Central memory CD4-positive, alpha-beta T cell (primary cell): ENCODE data around the gene TKFC.

Experiments
- DNase-seq: peaks from one replicate; pipeline ENCODE4 v3.0.0; 2022

The TKFC gene

GRCh38 chr11:61345954-61346843 is 13.2 kb downstream of the TKFC start:
- no peak for DNase-seq

DNA sequence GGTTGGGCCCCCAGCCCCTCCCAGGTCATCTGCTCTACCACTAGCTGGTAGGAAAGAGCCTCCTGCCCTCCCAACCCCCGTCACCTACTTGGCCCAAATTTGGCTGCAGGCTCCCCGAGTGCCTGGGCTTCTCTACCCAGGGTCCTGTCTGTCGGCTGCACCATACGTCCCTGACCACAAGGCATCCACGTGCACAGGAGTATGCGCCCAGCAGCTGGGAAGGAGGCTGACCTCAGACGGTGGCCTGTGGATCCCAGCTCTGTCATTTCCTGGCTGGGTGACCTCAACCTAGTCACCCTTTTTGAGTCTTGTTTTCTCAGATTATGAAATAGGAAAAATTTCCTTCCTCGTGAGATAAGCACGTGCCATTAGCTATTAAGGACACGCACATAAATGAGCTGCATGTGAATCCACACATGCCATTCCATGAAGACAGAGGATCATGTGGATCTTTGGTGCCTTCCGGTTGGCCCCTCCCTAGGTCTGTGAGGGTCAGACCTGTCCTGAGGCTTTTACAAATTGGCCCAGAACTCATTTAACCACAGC is 15.0 kb downstream of the TKFC start:
- no peak for DNase-seq

DNA sequence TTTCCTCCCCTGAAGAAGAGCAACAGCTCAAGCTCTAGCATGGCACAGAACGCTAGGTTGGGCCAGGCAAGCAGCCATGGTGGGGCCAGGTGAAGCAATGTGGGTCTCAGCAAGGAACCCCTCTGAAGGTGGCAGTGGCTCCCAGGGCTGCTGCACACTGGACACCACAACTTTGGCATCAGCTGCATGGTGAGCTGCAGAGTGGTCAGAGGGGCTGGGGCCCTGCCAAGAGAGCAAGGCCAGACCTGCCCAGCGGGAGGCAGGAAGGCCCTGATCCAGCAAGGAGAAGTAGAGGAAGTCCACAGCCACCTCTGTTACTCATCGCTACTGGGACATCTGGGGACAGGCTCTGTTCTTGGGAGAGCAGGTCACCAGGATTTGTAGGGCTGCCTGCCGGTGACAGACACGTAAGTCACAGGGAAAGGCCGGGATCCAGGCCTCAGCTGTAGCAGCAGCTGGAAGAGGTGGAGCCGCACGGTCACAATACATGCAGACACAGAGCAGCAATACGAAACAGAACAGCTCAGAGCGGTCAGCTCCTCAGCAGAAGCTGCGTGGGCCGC is 16.2 kb downstream of the TKFC start:
- no peak for DNase-seq

DNA sequence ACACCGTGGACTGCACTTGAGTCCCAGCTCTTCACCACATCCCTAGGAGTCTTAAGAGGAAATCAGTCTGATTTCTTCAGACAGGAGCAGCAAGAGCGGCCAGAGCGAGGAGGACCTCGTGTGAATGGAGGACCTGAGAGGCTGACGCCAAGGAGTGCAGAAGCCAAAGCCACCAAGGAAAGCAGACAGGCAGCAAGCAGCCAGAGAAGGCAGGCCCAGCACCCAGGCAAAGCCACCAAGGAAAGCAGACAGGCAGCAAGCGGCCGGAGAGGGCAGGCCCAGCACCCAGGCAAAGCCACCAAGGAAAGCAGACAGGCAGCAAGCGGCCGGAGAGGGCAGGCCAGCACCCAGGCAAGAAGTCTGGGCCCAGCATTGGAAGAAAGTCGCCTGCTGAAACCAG is 16.9 kb downstream of the TKFC start:
- no peak for DNase-seq

DNA sequence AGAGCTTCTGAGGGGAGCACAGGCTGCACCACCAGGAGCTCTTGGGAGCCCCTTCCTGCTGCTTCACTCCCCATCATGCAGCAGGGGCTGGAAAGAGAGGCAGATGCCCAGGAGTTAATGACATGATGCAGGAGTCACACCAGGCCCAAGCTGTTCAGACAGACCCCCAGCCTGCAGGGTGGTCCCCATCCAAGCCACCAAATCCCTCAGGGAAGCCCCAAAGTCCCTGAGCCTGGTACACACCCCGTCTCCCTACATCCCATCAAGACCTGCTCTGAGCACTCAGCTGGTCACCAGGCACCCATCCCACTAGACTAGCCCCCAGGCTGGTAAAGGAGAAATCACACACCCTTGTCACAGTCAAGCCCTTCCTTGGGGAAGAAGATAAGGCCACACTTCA is 17.3 kb downstream of the TKFC start:
- DNase-seq = no peak

DNA sequence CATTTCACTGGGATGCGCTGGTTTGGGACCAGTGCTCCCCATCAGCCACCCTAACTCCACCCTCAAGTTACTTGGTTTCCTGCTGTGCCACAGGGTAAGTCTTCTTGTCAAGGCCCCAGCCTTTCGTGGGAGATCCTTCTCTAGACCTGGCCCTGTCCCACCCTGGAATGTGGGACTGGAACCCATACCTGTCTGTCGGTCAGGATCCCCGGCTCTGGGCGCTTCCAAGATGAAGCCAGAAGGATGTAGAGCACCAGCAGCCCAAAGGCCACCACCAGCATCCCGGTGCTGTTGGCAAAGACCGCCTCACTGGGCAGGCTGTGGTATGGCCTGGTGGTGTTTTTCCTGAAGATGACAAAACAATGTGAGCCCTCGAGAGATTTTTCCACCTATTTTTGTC is 17.8 kb downstream of the TKFC start:
- no peak for DNase-seq

GRCh38 chr11:61352038-61352437 is 19.0 kb downstream of the TKFC start:
- no peak for DNase-seq

GRCh38 chr11:61353131-61354067 is 20.4 kb downstream of the TKFC start:
- DNase-seq = no peak

DNA sequence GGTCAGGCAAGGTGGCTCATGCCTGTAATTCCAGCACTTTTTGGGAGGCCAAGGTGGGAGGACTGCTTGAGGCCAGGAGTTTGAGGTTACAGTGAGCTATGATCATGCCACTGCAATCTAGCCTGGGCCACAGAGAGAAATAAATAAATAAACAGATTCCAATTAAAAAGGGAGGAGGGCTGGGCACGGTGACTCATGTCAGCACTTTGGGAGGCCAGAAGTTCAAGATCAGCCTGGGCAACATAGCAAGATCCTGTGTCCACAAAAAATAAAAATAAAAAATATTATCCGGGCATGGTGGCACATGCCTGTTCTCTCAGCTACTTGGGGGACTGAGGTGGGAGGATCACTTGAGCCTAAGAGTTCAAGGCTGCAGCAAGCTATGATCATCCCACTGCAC is 21.2 kb downstream of the TKFC start:
- no peak for DNase-seq

GRCh38 chr11:61356706-61357105 is 23.7 kb downstream of the TKFC start:
- no peak for DNase-seq

DNA sequence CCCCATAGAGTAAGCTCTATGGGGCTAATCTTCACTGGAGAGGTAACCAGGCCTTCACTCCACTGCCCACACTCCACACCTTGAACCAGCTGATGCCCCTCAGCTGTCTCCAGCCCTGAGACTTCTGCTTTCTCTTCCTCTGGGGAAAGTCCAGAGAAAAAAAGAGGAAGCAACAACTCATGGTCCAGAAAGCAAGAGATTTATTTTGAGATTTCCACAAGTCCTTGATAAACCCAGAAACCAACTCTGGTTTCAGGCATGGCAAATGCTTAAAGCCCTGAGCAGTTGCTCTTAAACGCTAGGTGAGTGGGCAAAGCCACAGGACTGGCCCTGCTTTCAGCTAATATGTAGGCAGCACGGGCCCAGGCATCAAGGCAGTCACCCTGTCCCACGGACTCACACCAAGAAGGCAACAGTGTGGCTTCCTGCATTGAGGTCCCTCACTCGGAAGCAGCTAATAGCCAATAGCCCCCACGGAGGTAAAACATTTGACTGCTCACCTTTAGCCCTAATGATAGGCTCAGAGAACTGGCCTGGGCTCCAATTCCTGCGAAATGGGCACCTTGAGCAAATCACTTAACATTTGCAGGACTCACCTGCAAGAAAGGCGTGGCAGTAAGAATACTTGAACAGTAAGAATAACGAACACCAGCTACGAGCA is 24.3 kb downstream of the TKFC start:
- no peak for DNase-seq

DNA sequence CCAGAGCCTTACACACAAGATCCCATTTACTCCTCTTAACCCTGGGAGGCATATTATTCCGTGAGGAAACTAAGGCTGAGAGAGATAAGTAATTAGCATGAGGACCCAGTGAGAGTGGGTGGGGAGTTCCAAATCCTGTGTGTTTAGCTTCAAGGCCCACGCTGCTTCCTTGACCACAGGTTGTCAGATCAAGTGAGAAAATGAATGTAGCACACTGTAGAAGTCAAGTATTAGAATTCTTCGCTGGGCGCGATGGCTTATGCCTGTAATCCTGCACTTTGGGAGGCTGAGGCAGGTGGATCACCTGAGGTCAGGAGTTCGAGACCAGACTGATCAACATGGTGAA is 24.8 kb downstream of the TKFC start:
- no peak for DNase-seq

DNA sequence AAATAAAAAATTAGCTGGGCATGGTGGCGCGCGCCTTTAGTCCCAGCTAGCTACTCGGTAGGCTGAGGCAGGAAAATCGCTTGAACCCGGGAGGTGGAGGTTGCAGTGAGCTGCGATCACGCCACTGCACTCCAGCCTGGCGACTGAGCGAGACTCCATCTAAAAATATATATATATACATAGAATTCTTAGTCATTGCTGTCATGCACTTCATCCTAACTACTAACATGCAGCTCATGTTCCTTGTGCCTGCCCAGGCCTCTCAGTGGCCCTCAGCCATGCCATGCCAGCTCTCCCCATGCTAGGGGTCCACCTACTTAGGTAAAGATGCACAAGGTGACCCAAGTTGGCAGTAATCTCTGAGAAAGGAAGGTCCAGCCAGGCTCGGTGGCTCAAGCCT is 25.5 kb downstream of the TKFC start:
- no peak for DNase-seq

DNA sequence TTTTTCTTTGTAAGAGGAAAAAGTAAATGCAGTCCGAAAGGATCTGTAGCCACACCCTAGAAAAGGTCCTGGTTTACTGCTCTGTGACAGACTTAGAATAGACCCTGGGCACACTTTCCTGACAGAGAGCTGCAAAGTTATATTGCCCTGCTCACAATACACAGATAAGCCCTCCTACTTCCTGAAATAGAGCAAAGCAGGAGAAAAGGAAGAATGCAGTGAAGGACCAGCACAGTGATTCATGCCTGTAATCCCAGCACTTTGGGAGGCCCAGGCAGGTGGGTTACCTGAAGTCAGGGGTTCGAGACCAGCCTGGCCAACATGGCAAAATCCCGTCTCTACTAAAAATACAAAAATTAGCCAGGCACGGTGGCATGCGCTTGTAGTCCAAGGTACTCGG is 26.5 kb downstream of the TKFC start:
- DNase-seq = no peak

- DNase-seq = no peak
Measured at GRCh38 chr11:61361237-61361740, 28.3 kb downstream of the TKFC start.

GRCh38 chr11:61361741-61362541 is 28.9 kb downstream of the TKFC start, which contains the start of the genes CYB561A3 and TMEM138:
Gene CYB561A3 (minus strand): TSS chr11:61361882. CDS start chr11:61356713, 5,169 bp downstream.
Gene TMEM138 (plus strand): TSS chr11:61362374. CDS start chr11:61364391, 2,017 bp downstream.
- peak; percentile 82 for DNase-seq

- peak; percentile 54 for DNase-seq
Measured at GRCh38 chr11:61362542-61362875, 29.5 kb downstream of the TKFC start.

DNA sequence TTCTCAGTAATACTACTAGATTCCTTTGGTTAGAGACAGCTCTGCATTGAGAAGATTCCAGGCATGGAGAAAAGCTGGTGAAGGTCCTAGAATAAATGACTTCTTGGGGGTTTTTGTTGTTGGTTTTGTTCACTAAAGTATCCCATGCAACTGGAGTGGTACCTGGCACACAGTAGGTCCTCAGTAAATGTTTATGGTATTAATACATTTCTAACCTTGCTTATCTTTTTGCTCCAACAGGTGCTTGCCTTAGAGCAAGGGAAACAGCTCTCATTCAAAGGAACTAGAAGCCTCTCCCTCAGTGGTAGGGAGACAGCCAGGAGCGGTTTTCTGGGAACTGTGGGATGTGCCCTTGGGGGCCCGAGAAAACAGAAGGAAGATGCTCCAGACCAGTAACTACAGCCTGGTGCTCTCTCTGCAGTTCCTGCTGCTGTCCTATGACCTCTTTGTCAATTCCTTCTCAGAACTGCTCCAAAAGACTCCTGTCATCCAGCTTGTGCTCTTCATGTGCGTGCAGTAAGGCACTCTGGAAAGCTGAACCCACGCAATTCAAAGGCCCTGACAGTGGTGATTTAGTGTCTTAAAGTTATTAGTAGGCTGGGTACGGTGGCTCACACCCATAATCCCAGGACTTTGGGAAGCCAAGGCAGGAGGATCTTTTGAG is 31.1 kb downstream of the TKFC start:
- DNase-seq = no peak

GRCh38 chr11:61367406-61367805 is 34.4 kb downstream of the TKFC start:
- no peak for DNase-seq

GRCh38 chr11:61368646-61369045 is 35.6 kb downstream of the TKFC start:
- no peak for DNase-seq
